Epithelial cell of esophagus (primary cell): Measurements from ENCODE around the gene VTI1A.
"Not testable (repeated sequence)": the region's sequence is repeated elsewhere in the genome, so short reads cannot be mapped to it uniquely, and the experiment has no call there.

Source experiments
- DNase-seq: peaks from one replicate; pipeline ENCODE4 v3.0.0; 2010; ENCODE audit warnings: low read depth
- H3K4me3 ChIP-seq: 2 replicates; pipeline ENCODE4 v1.5.1; 2011; ENCODE audit warnings: mild to moderate bottlenecking, low read length, control low read depth
- TF ChIP-seq, protein P1 (sequence below): IDR thresholded peaks from 2 replicates; pipeline ENCODE4 v1.5.1; 2011; ENCODE audit warnings: low read depth, mild to moderate bottlenecking, low read length, control low read depth, inconsistent platforms; ENCODE audit not compliant: insufficient read depth; ENCODE audit errors: missing control alignments

VTI1A gene

GRCh38 chr10:112535531-112535951 lies 88.5 kb downstream of the VTI1A start:
- no peak for DNase-seq
- H3K4me3 ChIP-seq, result no peak overlapping the region
- TF ChIP-seq, protein P1, sequence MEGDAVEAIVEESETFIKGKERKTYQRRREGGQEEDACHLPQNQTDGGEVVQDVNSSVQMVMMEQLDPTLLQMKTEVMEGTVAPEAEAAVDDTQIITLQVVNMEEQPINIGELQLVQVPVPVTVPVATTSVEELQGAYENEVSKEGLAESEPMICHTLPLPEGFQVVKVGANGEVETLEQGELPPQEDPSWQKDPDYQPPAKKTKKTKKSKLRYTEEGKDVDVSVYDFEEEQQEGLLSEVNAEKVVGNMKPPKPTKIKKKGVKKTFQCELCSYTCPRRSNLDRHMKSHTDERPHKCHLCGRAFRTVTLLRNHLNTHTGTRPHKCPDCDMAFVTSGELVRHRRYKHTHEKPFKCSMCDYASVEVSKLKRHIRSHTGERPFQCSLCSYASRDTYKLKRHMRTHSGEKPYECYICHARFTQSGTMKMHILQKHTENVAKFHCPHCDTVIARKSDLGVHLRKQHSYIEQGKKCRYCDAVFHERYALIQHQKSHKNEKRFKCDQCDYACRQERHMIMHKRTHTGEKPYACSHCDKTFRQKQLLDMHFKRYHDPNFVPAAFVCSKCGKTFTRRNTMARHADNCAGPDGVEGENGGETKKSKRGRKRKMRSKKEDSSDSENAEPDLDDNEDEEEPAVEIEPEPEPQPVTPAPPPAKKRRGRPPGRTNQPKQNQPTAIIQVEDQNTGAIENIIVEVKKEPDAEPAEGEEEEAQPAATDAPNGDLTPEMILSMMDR, result no peak

GRCh38 chr10:112536663-112537062 lies 89.6 kb downstream of the VTI1A start:
- H3K4me3 ChIP-seq, result no peak overlapping the region
- TF ChIP-seq, protein P1, result no peak
- no peak for DNase-seq

DNA sequence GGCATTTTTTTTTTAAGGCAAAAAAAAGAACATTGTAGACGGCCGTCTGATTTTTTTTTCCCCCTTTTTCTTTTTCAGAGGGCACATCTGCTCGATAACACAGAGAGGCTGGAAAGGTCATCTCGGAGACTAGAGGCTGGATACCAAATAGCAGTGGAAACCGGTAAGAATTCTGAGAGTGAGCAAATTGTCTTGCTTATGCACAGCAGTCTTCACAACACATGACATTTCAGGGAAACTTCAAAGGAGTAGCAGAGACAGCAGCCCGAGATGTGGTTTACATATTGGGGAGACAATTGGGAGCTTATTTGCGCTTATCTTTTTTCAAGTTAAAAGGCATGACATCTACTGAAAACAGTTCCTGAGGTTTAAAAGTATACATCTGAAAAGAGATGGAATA lies 91.2 kb downstream of the VTI1A start:
- no peak overlapping the region for H3K4me3 ChIP-seq
- TF ChIP-seq, protein P1, result no peak
- DNase-seq, result no peak

DNA sequence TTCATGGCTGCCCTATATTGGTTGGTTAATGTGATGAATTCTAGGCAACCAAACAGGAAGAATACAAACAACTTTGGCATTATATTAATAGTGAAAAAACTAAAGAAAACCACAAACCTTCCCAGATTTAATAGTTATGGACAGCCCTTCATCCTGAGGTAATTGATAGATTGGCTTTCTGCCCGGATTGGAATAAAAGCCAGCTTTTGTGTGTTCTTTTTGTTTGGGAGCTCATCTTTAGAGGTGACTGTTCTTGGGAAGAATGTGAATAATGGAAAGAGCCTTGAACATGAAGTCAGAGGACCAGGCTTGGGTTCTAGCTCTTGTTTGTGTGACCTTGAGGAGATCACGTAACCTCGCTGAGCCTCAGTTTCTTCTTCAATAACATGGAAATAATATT lies 92.3 kb downstream of the VTI1A start:
- no peak overlapping the region for H3K4me3 ChIP-seq
- no peak for DNase-seq
- TF ChIP-seq, protein P1, result no peak

GRCh38 chr10:112542823-112543222 lies 95.8 kb downstream of the VTI1A start:
- not testable (repeated sequence) for H3K4me3 ChIP-seq, DNase-seq

GRCh38 chr10:112546474-112546873 lies 99.5 kb downstream of the VTI1A start:
- H3K4me3 ChIP-seq, result no peak overlapping the region
- DNase-seq, result no peak
- TF ChIP-seq, protein P1, result no peak

DNA sequence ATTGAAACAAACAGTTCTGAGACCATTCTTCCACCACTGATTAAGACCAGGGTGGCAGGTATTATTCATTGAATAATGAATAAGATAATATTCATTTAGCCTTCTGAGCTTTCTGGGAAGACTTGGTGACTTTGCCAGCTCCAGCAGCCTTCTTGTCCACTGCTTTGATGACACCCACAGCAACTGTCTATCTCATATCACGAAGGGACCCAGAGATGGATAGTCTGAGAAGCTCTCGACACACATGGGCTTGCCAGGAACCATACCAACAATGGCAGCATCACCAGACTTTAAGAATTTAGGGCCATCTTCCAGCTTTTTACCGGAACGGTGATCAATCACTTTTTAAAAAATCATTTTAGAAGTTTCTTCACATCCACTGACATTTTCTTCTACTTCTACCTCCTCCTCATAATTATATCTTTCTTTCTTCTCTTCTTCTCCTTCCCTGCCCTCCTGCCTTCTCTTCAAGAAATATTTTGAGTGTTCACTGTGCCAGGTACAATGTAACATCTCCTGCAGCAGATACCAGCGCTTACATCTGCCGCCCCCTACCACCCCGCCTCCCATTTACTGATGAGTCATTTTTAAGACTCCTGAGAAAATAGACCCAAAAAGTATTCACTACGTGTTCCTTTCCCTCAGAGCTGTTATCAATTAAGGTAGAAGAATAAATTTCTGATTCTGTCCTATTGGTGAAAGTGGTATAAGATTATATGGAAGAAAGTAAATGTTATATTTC lies 101.7 kb downstream of the VTI1A start:
- H3K4me3 ChIP-seq, result no peak overlapping the region
- TF ChIP-seq, protein P1, result no peak
- no peak for DNase-seq
